Measurements from ENCODE around the gene ISOC1.

DNA sequence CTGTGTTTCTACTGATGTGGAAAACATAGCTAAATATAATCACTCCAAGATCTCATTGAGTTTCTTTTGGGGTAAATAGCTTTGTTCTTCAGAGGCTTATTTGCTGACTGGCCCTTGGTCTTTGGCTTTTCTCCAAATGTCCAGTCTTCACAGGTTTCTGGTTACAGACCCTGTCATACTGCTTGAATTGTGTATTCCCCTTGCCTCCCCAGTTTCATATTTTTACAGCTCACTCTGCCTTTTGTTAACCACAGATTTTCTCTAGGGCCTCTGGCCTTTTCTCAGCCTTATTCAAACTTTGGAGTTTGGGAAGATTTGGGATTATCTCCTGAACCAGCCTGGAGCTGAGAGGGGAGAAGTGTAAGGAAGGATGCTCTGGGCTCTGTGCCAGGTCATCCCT is 23.9 kb downstream of the ISOC1 start:
- TF ChIP-seq, protein P1, sequence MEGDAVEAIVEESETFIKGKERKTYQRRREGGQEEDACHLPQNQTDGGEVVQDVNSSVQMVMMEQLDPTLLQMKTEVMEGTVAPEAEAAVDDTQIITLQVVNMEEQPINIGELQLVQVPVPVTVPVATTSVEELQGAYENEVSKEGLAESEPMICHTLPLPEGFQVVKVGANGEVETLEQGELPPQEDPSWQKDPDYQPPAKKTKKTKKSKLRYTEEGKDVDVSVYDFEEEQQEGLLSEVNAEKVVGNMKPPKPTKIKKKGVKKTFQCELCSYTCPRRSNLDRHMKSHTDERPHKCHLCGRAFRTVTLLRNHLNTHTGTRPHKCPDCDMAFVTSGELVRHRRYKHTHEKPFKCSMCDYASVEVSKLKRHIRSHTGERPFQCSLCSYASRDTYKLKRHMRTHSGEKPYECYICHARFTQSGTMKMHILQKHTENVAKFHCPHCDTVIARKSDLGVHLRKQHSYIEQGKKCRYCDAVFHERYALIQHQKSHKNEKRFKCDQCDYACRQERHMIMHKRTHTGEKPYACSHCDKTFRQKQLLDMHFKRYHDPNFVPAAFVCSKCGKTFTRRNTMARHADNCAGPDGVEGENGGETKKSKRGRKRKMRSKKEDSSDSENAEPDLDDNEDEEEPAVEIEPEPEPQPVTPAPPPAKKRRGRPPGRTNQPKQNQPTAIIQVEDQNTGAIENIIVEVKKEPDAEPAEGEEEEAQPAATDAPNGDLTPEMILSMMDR (IDR thresholded peaks at IDR 0.05): no peak
- TF ChIP-seq POLR2A (IDR thresholded peaks at IDR 0.05): no peak

Measured in lower leg skin (tissue), 3 donors.